Right renal cortex interstitium (tissue), 3 donors: ENCODE measurements around the gene RTN4R. TPM values are rescaled to one million over a fixed set of nuclear protein-coding genes. Genes with fewer than 3 reads are reported as not detected.
"Not testable (repeated sequence)": the region's sequence is repeated elsewhere in the genome, so short reads cannot be mapped to it uniquely, and the experiment has no call there.

Experiments used
- DNase-seq, 3 donors: peaks; one replicate each; pipeline ENCODE4 v3.0.0-alpha.2; 2013; ENCODE audit warnings: low read depth in 3 of 3, low spot score in 2 of 3
- polyA plus RNA-seq, 3 donors: library from polyadenylated mRNA; unstranded; fragments of 120-200 nt; gene quantifications; one replicate each; pipeline ENCODE4 v1.2.1, GENCODE V29; 2013; ENCODE audit not compliant: insufficient read length in 3 of 3

Gene RTN4R
- polyA plus RNA-seq, 3 donors, result 3.8 to 4.5 (median 4.1) TPM

GRCh38 chr22:20272700-20273099 lies 4.6 kb upstream of the RTN4R start:
- no peak for DNase-seq

DNA sequence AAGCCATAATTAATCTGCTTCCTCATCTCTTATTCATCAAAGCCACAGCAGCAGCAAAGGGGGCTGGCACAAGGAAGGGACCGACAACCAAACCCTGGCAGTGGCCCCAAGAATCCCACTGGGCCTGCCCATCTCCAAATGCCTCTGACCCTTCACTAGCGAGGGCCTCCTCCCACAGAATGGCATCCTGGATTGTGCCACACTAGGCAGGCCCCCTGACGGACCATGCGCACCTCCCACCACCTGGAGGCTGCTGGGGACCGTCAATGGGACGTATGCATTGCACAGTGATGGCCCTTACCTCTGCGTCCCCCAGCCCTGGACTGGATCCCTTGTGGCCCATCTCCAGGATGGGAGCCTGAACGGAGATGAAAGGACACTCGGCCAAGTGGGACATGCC lies 4.1 kb upstream of the RTN4R start:
- no peak for DNase-seq

DNA sequence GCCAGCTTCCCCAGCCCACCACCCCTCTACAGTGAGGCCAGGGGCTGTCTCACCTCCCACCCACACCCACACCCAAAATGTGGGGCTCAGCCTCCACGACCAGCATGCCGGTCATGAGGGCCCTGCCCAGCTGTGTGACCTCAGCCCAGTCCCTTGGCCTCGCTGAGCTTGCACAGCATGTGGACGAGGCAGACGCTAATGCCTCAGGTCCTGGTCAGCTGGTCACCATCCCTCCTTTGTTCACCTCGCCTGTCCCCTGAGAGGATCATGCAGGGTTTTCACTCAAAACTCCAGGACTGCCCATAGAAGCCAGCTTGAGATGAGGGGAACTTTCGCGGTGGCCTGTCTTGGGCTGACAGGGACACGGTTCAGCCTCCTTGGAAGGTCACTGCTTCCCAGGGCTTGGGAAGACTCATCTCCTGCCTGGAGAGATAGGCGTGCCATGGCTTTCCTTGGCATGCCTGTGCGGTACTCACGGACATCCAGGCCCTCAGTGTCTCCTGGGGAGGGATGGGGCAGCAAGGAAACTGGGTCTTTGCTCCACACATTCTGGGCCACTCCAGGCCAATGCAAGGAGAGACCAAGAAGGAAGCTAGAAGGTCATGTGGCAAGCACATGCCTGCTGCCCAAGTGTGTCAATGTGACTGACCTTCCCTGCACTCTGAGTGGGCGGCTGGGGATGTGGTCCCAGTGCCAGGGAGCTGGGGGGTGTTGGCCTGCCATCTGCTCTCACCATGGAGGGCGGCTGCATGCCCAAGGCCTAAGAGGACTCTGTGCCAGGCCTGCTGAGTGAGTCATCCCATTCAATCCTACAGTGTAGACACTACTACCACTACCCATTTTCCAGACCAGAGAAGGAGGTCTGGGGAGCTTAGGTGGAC lies 3.2 kb upstream of the RTN4R start:
- DNase-seq, result no peak

DNA sequence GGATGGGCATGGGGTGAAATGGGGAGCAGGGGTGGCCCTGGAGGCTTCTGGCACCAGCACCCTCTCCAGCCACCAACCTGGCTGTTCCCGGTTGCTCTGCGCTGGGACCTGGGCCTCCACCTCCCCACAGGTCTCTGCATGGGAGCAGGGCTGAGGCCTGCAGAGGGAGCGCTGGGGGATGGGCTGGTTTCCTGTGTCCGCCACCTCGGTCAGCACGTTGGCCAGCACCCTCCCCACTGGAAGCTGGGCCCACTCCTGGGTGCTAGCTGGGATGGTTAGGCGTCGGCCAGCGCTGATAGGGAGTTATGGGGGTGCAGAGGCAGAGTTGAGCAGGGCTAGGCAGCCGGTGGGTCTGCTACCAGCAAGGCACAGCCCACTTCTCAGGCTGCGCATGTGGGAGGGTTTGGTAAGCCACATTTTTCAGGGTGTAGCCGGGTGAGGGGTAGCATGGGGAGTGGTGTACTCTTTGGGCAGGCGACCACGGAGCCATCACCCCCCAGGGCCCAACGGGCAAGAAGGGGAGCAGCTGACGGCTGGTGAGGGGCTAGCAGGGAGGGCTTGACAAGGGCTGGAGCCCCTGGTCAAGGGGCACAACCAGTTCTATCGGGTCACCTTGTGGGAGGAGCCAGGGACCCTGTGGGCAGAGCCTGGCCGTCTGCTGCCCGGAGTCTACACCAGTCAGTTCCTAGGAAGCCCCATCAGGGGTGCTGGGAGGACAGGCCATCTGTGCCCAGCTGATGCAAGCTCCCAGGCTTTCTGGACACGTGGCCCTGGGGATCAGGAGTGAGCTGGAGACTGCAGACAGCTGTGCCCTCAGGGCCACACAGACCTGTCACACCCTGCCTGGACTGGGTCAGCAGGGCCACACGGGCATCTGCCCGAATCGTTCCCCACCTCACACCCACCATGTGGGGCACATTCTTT lies 2.3 kb upstream of the RTN4R start:
- DNase-seq, result not testable (repeated sequence)

DNA sequence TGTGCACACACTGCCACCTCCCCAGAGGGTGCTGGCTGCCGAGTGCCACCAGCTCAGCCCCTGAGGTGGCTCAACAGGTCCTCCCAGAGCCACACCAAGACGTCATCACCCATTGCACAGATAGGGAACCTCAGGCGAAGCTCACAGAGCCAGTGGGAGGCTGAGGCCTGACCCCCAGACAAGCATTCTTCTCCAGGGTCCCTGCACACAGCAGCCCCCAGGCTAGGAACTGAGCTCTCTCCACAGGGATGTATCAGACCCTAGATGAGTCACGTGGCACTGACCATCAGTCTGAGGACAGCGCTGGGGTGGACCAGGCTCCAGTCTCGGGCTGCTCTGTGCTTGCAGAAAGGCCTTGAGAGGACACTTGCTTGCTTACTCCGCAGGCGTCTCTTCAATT lies 1.6 kb upstream of the RTN4R start:
- not testable (repeated sequence) for DNase-seq

GRCh38 chr22:20269201-20269600 lies 1.1 kb upstream of the RTN4R start:
- DNase-seq, result not testable (repeated sequence)

DNA sequence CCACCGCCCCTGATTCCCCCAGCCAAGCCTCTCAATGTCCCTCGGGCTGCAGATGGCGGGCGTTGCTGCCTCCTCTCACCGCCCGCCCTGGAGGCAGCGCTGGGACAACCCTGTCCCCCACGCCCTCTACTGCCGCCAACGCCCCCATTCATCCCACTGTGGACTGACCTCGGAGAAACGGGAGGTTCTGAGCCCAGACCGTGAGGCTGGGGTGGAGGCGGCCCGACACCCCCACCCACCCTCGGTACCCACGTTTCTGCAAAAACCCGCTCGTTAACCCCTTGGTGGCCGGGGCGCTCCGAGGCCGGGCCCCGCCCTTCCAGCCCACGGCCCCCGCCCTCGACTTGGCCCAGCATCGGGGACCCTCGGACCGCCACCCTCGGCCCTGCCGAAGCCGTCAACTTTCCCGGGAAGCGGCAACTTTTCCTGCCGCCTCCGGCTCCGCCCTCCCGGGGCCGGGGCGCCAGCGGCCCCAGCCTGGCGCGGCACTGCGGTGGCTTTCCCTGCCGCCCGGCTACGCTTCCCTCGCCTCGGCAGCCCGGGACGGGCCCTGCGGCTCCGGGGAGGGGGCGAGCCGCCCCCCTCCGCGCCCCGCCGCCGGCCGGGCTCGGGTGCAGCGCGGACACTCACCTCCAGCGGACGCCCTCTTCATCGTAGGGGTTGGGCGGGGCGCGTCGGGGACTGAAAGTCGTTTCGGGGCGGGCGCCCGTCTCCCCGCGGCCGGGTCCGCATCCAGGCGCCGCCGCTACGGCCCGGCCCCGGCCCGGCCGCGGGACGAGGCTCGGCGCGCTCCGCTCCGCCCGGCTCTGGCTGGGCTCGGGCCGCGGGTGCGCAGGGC lies 458 bp downstream of the RTN4R start:
- DNase-seq, result no peak

DNA sequence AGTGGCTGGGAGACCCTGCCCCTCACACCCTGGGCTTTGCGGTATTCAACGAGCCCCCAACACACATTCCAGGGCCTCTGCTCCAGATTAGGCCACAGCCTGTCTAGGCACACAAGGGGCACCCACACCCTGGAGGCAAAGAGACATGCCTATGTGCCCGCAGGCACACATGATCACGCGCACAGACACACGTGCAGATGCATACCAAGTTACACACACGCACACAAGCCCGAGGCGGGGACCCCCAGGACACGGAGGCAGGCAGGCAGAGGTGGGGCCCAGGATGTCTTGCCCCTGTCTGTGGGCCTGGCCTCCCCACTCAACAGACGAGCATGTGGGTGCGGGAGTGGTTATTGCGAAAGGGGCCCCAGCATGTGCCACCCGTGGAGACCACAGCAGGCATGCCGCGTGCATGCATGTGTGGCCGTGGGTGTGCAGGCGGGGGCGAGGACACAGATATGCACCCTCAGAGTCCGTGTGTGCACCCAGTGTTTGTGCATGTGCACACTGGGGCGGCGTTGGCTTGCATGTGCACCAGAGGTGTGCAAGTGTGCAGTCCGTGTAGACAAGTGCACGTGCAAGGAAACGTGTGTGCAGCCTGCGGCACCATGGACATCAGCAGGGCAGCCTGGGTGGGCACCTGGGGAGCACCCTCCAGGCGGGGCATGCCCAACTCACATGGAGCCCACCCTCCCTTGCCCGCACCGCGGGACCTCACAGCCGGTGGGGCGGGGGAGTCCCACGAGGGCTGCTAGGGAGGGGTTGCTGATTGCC lies 1.3 kb downstream of the RTN4R start:
- DNase-seq, result not testable (repeated sequence)

- DNase-seq, result not testable (repeated sequence)
Observed at GRCh38 chr22:20265772-20266666, 2.1 kb downstream of the RTN4R start.

DNA sequence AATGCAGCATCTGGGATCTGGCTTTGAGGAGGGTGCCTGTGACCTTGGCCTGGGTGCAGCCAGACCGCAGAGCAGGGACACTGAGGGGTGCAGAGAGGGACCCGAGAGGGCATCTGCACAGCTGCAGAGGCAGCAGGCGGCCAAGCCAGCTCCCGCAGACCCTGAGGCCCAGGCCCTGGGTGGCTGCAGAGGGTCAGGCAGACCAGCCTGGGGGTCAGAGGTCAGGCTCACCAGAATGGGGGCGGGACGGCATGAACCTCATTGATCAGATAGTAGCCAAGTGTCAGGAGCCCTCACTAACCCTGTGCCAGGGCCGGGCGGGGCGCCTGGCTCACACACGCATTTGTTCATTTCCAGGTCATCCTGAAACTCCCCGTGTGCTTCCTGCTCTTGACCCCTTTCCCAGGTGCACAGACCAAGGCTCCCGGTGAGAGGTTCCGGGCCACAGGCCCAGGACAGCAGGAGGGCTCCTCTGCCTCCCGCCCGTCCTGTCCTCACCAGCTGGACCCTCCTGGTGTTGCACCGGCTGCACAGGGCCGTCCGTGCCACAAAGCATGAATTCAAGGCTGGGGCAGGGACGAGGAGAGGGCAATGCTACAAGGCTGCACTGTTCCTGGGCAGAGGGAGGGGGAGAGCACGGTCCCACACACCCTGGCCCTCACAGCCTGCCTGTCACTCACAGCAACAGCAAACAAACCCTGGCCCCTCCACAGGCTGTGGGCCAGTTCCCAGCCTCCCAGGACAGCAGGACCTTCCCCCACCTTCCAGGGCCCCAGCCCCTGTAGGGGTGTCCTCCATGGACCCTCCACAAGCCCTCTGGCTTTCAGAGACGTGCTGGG lies 3.3 kb downstream of the RTN4R start:
- DNase-seq, result no peak

- DNase-seq, result not testable (repeated sequence)
Observed at GRCh38 chr22:20263404-20264281, 4.5 kb downstream of the RTN4R start.

DNA sequence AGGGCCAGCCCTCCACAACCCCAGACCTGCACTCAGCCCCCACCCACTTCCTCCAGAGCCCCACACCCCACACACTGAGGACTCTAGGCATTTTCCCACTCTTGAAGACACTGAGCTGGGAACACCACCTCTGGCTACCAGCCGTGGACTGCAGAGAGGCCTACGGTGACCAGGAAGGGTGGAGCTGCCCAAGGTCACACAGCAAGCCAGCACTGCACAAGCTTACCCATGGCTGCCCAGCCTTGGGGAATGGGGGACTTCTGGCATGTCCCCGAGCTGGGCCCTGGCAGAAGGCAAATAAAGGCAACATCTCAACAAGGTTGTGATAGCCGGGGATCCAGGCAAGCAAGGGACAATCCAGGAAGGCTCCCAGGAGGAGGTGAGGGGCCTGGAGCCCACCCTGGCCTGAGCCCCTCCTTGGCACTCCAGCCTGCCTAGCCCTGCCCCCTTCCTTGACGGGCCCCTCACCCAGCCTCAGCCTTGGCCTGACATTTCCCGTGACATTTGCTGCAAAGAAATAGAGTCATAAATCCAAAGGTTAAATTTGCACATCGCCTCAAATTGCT lies 5.5 kb downstream of the RTN4R start:
- DNase-seq, result no peak

- no peak for DNase-seq
Observed at GRCh38 chr22:20261848-20262581, 6.1 kb downstream of the RTN4R start.

GRCh38 chr22:20260071-20260765 lies 7.9 kb downstream of the RTN4R start:
- no peak for DNase-seq

DNA sequence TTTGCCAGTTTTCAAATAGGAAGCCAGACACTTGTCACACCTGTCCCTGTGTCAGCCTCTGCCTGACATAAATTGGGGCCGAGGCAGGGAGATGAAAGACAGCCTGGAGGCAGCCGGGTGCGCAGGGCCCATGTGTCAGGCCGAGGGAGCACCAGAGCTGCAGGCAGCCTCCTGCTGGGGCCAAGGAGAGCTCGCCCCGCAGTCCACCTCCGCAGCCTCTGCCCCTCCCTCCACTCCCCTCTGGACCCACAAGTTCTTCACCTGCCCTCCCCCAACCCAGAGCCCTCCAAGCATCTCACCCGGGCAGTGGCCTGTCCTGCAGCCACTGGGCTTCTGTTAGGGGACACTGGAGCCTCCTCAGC lies 8.8 kb downstream of the RTN4R start:
- DNase-seq, result no peak
